ENCODE data around the gene IGFN1.
A peak's percentile ranks its signal among the peaks of the same experiment; 100 is the strongest.

Gene IGFN1

DNA sequence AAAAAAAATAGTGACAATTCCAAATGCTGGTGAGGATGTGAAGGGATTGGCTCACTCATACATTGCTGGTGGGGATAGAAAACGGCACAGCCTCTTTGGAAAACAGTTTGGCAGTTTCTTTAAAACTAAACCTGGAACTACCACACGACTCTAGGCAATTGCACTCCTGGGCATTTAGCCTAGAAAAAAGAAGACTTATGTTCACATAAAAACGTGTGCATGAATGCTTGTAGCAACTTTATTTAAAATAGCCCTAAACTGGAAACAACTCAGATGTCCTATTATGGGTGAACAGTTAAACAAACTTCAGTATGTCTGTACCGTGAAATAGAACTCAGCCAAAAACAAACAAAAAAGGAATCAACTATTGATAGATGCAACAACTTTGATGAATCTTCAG, 26.9 kb upstream of the IGFN1 start:
- H3K4me1 ChIP-seq (ENCODE audit: control insufficient read depth, insufficient read depth, low read length, poor library complexity, severe bottlenecking), result no peaks in the 10 kb centered on the region
- 82 to 94% methylated on average over 2 of the region's 4 CpGs for WGBS, 2 experiments (ENCODE audit: insufficient coverage in 2 of 2)
- H3K9me3 ChIP-seq (ENCODE audit: control insufficient read depth, low read length), result no peaks in the 10 kb centered on the region
- H3K27ac ChIP-seq (ENCODE audit: low read depth, low read length, severe bottlenecking), result no peak overlapping the region
- H3K4me3 ChIP-seq (ENCODE audit: extremely low read depth, insufficient read depth, low read length, poor library complexity, severe bottlenecking), result no peak overlapping the region
- no peaks in the 10 kb centered on the region for H3K36me3 ChIP-seq (ENCODE audit: control insufficient read depth, insufficient read depth, low read length)

DNA sequence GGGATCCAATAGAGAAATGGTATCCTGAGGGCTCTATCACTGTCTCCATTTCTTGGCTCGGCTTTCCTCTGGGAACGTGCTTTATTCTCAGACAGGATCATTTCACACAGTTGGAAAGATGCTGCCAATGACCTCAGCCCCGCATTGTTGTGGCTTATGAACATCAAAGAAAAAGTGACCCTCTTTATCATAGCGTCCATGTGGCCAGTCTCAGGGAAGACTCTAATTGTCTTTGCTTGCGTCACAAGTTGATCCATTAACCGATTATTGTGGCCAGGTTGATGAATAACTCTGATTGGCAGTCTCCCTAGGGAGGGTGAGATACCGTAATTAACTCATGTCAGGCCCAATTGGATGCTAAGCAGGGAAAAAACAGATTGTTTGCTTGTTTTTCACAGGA, 26.0 kb upstream of the IGFN1 start:
- Histone ChIP-seq H3K27ac (ENCODE audit: low read depth, low read length, severe bottlenecking) (no peak overlapping the region), H3K9me3 (ENCODE audit: control insufficient read depth, low read length) (no peaks in the 10 kb centered on the region)
- WGBS, 2 experiments (ENCODE audit: insufficient coverage in 2 of 2), result 83 to 89% methylated on average over 7 of the region's 7 CpGs

DNA sequence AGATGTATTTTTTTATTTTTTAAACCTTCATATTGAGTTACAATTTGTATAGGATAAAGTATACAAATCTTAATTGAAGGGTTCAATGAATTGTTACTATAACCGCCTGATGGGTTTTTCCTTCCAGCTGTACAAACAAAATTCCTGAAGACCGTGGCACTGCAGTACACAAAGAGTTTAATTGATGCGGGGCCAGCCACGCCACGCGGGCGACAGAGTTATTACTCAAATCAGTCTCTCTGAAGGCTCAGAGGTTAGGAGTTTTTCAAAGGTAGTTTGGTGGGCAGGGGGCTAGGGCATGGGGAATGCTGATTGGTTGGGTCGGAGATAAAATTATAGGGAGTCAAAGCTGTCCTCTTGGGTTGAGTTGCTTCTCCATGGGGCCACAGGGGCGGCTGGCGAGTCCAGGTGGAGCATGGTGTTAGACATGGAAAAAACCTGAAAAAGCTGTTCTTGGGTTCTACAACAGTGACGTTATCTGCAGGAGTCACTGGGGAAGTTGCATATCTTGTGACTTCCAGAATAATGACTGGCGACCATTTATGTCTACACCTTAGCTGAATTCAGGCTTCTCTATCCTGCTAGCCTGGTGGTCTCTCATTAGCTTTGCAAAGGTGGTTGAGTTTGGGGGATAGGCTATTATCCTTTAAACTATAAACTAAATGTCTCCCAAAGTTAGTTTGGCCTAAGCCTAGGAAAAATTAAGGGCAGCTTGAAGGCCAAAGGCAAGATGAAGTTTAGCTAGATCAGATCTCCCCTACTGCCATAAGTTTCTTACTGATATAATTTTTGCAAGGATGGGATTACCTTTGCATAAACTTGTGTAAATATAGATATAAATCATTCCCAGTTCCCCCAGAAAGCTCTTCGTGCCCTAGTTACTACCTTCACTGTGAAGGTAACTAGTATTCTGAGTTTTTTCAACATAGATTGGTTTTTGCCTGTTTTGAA, 23.3 kb upstream of the IGFN1 start:
- Histone ChIP-seq H3K9me3 (ENCODE audit: control insufficient read depth, low read length) (no peaks in the 10 kb centered on the region), H3K4me3 (ENCODE audit: extremely low read depth, insufficient read depth, low read length, poor library complexity, severe bottlenecking) (no peak overlapping the region)

More for the DNA sequence above, 26.0 kb upstream of the IGFN1 start:
- Histone ChIP-seq H3K36me3 (ENCODE audit: control insufficient read depth, insufficient read depth, low read length) (no peaks in the 10 kb centered on the region), H3K4me1 (ENCODE audit: control insufficient read depth, insufficient read depth, low read length, poor library complexity, severe bottlenecking) (no peaks in the 10 kb centered on the region), H3K4me3 (ENCODE audit: extremely low read depth, insufficient read depth, low read length, poor library complexity, severe bottlenecking) (no peak overlapping the region)

DNA sequence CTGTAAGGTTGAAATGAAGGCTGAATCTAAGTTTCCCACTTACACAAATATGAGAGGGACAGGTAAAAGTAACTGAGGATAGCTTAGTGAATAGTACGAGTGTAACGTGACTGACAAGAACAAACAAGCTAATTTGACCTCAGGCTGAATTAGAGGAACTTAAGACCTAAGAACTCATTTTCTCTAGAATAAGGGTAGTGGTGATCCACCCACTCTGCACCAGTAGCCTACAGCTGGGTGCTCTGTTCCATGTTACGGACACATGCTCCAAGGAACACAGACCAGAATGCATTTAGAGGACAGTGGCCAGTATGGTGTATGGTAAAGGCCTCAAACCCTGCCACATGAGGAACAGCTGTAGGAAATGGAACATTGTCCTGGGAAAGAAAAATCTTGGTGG, 21.4 kb upstream of the IGFN1 start:
- H3K27ac ChIP-seq (ENCODE audit: low read depth, low read length, severe bottlenecking), result no peak overlapping the region
- H3K36me3 ChIP-seq (ENCODE audit: control insufficient read depth, insufficient read depth, low read length), result no peaks in the 10 kb centered on the region
- 81 to 100% methylated on average over 3 of the region's 3 CpGs for WGBS, 2 experiments (ENCODE audit: insufficient coverage in 2 of 2)
- no peak overlapping the region for H3K4me3 ChIP-seq (ENCODE audit: extremely low read depth, insufficient read depth, low read length, poor library complexity, severe bottlenecking)
- H3K4me1 ChIP-seq (ENCODE audit: control insufficient read depth, insufficient read depth, low read length, poor library complexity, severe bottlenecking), result no peaks in the 10 kb centered on the region
- no peaks in the 10 kb centered on the region for H3K9me3 ChIP-seq (ENCODE audit: control insufficient read depth, low read length)

More for the DNA sequence above, 23.3 kb upstream of the IGFN1 start:
- Histone ChIP-seq H3K36me3 (ENCODE audit: control insufficient read depth, insufficient read depth, low read length) (no peaks in the 10 kb centered on the region), H3K27ac (ENCODE audit: low read depth, low read length, severe bottlenecking) (no peak overlapping the region), H3K4me1 (ENCODE audit: control insufficient read depth, insufficient read depth, low read length, poor library complexity, severe bottlenecking) (no peaks in the 10 kb centered on the region)
- 91 to 92% methylated on average over 8 to 11 of the region's 13 CpGs for WGBS, 2 experiments (ENCODE audit: insufficient coverage in 2 of 2)

DNA sequence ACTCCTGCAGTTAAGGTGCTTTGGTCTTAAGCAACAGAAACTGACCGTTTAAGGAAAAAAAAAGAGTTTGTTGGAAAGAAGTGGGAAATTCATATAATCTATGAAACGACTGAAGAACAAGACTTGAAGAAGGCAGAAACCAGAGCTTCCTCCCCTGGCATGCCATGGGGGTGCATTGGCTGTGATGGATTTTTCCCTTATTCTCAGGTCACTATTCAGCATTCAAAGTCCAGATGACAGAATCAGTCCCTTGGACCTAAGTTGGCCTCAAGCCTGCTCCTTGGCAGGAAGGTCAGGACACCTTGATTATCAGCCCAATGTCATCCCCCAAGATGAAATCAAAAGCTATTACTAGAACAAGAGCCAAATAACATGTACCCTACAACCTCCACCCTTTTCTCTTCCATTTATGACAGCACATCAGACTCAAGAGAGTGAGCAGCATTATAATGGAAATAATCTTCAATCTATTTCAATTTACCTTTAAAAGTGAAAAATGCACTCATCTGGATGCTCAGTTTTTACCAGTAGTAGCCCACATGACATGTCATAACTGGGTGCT, 20.6 kb upstream of the IGFN1 start:
- Histone ChIP-seq H3K4me3 (ENCODE audit: extremely low read depth, insufficient read depth, low read length, poor library complexity, severe bottlenecking) (no peak overlapping the region), H3K4me1 (ENCODE audit: control insufficient read depth, insufficient read depth, low read length, poor library complexity, severe bottlenecking) (no peaks in the 10 kb centered on the region), H3K36me3 (ENCODE audit: control insufficient read depth, insufficient read depth, low read length) (no peaks in the 10 kb centered on the region), H3K27ac (ENCODE audit: low read depth, low read length, severe bottlenecking) (peak overlapping the region; percentile 84), H3K9me3 (ENCODE audit: control insufficient read depth, low read length) (no peaks in the 10 kb centered on the region)
- 75 to 94% methylated on average over 2 of the region's 2 CpGs for WGBS, 2 experiments (ENCODE audit: insufficient coverage in 2 of 2)

DNA sequence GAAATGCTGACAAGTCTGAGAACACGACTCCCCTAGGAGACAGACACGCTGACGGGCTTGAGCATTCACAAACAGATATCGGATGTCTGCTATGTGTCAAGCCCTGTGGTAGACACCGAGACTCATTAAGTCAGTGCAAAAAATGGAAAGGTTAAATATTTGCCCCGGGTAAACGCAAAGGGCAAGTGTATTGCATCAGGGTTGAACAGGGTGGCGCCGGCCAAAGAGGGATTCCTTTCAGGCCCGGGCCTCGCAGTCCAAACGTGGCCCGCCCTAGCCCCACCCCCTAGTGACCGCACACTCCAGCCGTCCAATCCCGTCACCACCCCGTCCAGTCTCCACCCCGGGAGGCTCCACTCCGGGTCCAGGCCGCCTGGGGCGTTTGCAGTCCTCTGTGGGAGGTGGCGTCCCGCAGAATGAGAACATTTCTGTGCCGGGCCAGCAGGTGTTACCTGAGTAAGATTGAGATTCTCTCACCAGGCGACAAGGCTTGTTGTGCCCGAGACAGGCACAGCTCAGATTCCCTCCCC, 20.0 kb upstream of the IGFN1 start:
- peak overlapping the region; percentile 84 for H3K27ac ChIP-seq (ENCODE audit: low read depth, low read length, severe bottlenecking)
- H3K4me3 ChIP-seq (ENCODE audit: extremely low read depth, insufficient read depth, low read length, poor library complexity, severe bottlenecking), result peak overlapping the region; percentile 52
- no peaks in the 10 kb centered on the region for H3K9me3 ChIP-seq (ENCODE audit: control insufficient read depth, low read length)
- 9 to 13% methylated on average over 25 to 26 of the region's 26 CpGs for WGBS, 2 experiments (ENCODE audit: insufficient coverage in 2 of 2)
- no peaks in the 10 kb centered on the region for H3K4me1 ChIP-seq (ENCODE audit: control insufficient read depth, insufficient read depth, low read length, poor library complexity, severe bottlenecking)
- H3K36me3 ChIP-seq (ENCODE audit: control insufficient read depth, insufficient read depth, low read length), result no peaks in the 10 kb centered on the region

DNA sequence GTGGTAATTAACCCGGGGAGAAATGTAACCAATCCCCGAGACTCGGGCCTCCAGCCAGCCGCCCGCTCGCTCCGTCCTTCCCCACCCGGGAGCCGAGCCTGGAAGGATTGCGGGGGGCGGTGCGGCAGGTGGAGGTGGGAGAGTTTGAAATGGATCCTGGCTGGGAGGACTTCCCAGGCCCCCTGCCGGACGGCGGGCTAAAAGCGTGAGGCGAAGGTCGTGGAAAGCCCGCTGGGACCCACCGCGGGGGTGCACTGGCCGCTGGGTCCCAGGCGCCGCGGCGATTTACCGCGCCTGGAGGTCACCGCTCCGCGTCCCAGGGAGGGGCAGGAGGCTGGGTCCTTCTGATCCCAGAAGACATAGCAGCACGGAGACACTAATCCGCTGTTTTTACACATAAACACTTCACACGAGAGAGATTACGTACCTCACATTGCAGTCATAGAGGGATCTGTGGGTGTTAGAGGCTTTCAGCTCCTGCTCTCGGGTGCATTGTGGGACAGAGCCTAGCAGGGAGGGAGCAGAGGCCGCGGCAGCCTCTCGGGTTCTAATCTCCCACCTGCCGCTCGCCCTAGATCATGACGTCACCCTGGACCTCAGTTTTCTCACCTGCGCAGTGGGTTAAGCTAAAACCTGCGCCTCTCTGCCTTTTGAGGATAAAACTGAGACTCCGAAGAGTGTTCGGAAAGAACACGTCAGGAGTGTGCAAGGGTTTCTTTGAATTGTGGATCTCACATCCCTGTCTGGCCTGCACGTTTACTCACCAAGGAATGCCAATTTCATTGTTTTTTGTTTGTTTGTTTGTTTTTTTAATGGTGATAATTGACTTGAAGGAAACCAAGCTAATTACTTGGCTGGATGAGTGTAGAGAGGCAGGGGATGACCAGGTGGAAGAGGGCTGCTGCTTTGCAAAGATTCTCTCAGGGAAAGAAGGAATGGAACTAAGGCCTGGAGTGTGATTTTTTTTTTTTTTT, 19.3 kb upstream of the IGFN1 start:
- H3K4me1 ChIP-seq (ENCODE audit: control insufficient read depth, insufficient read depth, low read length, poor library complexity, severe bottlenecking), result no peaks in the 10 kb centered on the region
- 14 to 24% methylated on average over 22 to 37 of the region's 48 CpGs for WGBS, 2 experiments (ENCODE audit: insufficient coverage in 2 of 2)
- H3K4me3 ChIP-seq (ENCODE audit: extremely low read depth, insufficient read depth, low read length, poor library complexity, severe bottlenecking), result peak overlapping the region; percentile 52
- no peaks in the 10 kb centered on the region for H3K9me3 ChIP-seq (ENCODE audit: control insufficient read depth, low read length)
- H3K27ac ChIP-seq (ENCODE audit: low read depth, low read length, severe bottlenecking), result peak overlapping the region; percentile 82
- H3K36me3 ChIP-seq (ENCODE audit: control insufficient read depth, insufficient read depth, low read length), result no peaks in the 10 kb centered on the region

DNA sequence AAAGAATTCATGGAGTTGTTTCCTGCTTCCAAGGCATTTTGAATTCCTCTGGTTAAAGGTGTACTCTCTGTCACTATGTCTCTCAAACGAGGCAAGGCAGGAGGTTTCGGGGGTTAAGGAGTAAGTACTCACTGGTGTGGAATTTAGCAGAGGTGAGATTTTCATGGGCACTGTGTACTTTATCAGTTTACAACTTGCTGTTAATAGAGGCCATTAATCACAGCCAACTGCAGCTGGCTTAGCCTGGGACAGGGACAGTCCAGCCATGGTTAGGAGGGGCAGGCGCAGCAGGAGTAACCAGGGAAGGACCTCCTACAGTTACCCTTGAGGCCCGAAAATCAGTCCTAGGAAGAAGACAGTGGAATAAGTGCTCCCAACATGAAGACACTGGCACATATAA, 18.3 kb upstream of the IGFN1 start:
- Histone ChIP-seq H3K4me1 (ENCODE audit: control insufficient read depth, insufficient read depth, low read length, poor library complexity, severe bottlenecking) (peaks cover 4% of the 10 kb centered on the region), H3K36me3 (ENCODE audit: control insufficient read depth, insufficient read depth, low read length) (no peaks in the 10 kb centered on the region), H3K27ac (ENCODE audit: low read depth, low read length, severe bottlenecking) (no peak overlapping the region), H3K9me3 (ENCODE audit: control insufficient read depth, low read length) (no peaks in the 10 kb centered on the region), H3K4me3 (ENCODE audit: extremely low read depth, insufficient read depth, low read length, poor library complexity, severe bottlenecking) (no peak overlapping the region)
- 89 to 95% methylated on average over 2 to 4 of the region's 4 CpGs for WGBS, 2 experiments (ENCODE audit: insufficient coverage in 2 of 2)

DNA sequence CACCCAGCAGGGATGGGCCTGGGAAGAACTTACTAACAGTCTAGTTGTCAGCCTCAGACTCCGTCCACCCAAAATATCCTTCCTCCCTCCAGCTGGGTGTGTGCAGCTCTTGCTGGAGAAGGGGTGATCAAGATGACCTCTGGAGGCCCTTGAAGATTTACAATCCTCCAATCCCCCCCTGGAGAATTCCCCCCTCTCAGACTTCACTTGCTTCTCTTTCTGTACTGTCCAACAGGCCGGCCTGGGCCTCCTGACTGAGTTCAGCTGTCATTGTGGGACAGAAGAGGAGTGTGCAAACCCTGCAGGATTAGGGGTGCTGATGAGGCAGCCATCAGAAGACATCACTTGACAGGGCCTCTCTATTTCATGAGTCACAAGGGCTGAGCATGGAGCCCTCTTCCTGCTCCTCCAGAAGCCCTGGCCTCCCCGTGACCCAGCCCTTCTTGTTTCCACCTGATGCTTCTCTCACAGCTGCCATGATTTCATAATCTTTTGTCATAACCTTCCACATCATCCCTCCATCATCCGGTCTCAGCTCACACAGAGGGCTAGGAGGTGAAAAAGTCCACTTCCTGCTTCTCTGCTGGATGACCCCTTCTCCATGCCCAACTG, 17.5 kb upstream of the IGFN1 start:
- no peaks in the 10 kb centered on the region for H3K9me3 ChIP-seq (ENCODE audit: control insufficient read depth, low read length)
- WGBS, 2 experiments (ENCODE audit: insufficient coverage in 2 of 2), result 94 to 100% methylated on average over 1 to 3 of the region's 4 CpGs
- H3K4me1 ChIP-seq (ENCODE audit: control insufficient read depth, insufficient read depth, low read length, poor library complexity, severe bottlenecking), result peaks cover 4% of the 10 kb centered on the region
- no peak overlapping the region for H3K4me3 ChIP-seq (ENCODE audit: extremely low read depth, insufficient read depth, low read length, poor library complexity, severe bottlenecking)
- H3K27ac ChIP-seq (ENCODE audit: low read depth, low read length, severe bottlenecking), result no peak overlapping the region
- no peaks in the 10 kb centered on the region for H3K36me3 ChIP-seq (ENCODE audit: control insufficient read depth, insufficient read depth, low read length)

DNA sequence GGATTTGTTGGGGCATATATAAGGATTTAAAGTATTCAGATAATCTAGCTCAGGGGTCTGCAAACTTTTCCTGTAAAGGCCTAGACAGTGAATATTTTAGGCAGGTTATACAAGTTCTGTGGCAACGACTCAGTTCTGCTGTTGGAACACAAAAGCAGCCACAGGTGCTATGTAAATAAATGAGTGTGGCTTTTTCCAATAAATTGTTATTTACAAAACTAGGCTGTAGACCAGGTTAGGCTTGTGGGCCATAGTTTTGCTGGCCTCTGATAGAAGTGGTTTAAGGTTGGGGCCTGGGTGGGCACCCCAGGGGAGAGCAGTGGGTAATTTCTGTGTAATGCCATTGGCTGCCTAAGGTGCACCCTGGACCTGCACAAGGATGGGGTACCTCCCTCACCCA, 16.9 kb upstream of the IGFN1 start:
- Histone ChIP-seq H3K36me3 (ENCODE audit: control insufficient read depth, insufficient read depth, low read length) (no peaks in the 10 kb centered on the region), H3K9me3 (ENCODE audit: control insufficient read depth, low read length) (peaks cover 3% of the 10 kb centered on the region), H3K27ac (ENCODE audit: low read depth, low read length, severe bottlenecking) (no peak overlapping the region), H3K4me3 (ENCODE audit: extremely low read depth, insufficient read depth, low read length, poor library complexity, severe bottlenecking) (no peak overlapping the region), H3K4me1 (ENCODE audit: control insufficient read depth, insufficient read depth, low read length, poor library complexity, severe bottlenecking) (peaks cover 4% of the 10 kb centered on the region)
- WGBS, 2 experiments (ENCODE audit: insufficient coverage in 2 of 2), result 83 to 92% methylated on average over 1 of the region's 1 CpG
